ENCODE data around the gene NPAS3.

NPAS3 gene

GRCh38 chr14:33584697-33585096 lies 646.0 kb downstream of the NPAS3 start:
- H3K27ac ChIP-seq (ENCODE audit: extremely low read depth, low read depth, low read length) = no peak overlapping the region
- H3K4me3 ChIP-seq (ENCODE audit: low read depth, low read length) = no peak overlapping the region
- ChIA-PET CTCF (no interaction called here), POLR2A (no interaction called here)
- no peaks in the 10 kb centered on the region for H3K36me3 ChIP-seq (ENCODE audit: control insufficient read depth in 2 of 2, insufficient read depth in 1 of 2, low read length in 2 of 2)
- TF ChIP-seq ZNF513 (tag by site-specific recombination; IDR thresholded peaks at IDR 0.05) (no peak), ZNF335 (tag by site-specific recombination; conservative IDR thresholded peaks at IDR 0.05) (no peak), FEZF1 (tag by site-specific recombination; IDR thresholded peaks at IDR 0.05) (no peak), HOXD13 (CRISPR knock-in tag; IDR thresholded peaks at IDR 0.05; ENCODE audit: borderline replicate concordance) (no peak), ZSCAN23 (tag by site-specific recombination; IDR thresholded peaks at IDR 0.05) (no peak)
- H3K9me3 ChIP-seq (ENCODE audit: control insufficient read depth, insufficient read depth, low read depth, low read length) = no peaks in the 10 kb centered on the region
- 0 out of 2 replicates have a peak, but pooled peaks cover 3% of the 10 kb centered on the region for H3K4me1 ChIP-seq (ENCODE audit: control insufficient read depth, insufficient read depth, low read length)

GRCh38 chr14:33586806-33587205 lies 648.1 kb downstream of the NPAS3 start:
- H3K36me3 ChIP-seq (ENCODE audit: control insufficient read depth in 2 of 2, insufficient read depth in 1 of 2, low read length in 2 of 2) = no peaks in the 10 kb centered on the region
- H3K4me3 ChIP-seq (ENCODE audit: low read depth, low read length) = no peak overlapping the region
- TF ChIP-seq ZNF157 (tag by site-specific recombination; IDR thresholded peaks at IDR 0.05) = no peak
- no peak for TF ChIP-seq ZNF645 (tag by site-specific recombination; IDR thresholded peaks at IDR 0.05)
- TF ChIP-seq ATF2 (tag by site-specific recombination; IDR thresholded peaks at IDR 0.05; ENCODE audit: low read depth) = no peak
- TF ChIP-seq ZNF658 (tag by site-specific recombination; IDR thresholded peaks at IDR 0.05) = no peak
- TF ChIP-seq ZNF211 (tag by site-specific recombination; IDR thresholded peaks at IDR 0.05; ENCODE audit: low read depth) = no peak
- no peak for TF ChIP-seq ZNF354C (tag by site-specific recombination; IDR thresholded peaks at IDR 0.05; ENCODE audit: borderline replicate concordance, low read depth)
- TF ChIP-seq ZNF596 (tag by site-specific recombination; IDR thresholded peaks at IDR 0.05) = no peak
- no peak for TF ChIP-seq ZNF423 (tag by site-specific recombination; IDR thresholded peaks at IDR 0.05)
- TF ChIP-seq PATZ1 (tag by site-specific recombination; IDR thresholded peaks at IDR 0.05) = no peak
- TF ChIP-seq ZNF510 (tag by site-specific recombination; IDR thresholded peaks at IDR 0.05; ENCODE audit: insufficient replicate concordance) = no peak
- TF ChIP-seq ZBTB26 (tag by site-specific recombination; optimal IDR thresholded peaks at IDR 0.05) = no peak
- TF ChIP-seq ZNF548 (tag by site-specific recombination; IDR thresholded peaks at IDR 0.05) = no peak
- TF ChIP-seq ZFHX2 (tag by site-specific recombination; conservative IDR thresholded peaks at IDR 0.05) = no peak
- TF ChIP-seq ZNF830 (tag by site-specific recombination; IDR thresholded peaks at IDR 0.05; ENCODE audit: low read depth) = no peak
- H3K27ac ChIP-seq (ENCODE audit: extremely low read depth, low read depth, low read length) = no peak overlapping the region
- ChIA-PET CTCF (no interaction called here), POLR2A (no interaction called here)
- 0 out of 2 replicates have a peak, but pooled peaks cover 3% of the 10 kb centered on the region for H3K4me1 ChIP-seq (ENCODE audit: control insufficient read depth, insufficient read depth, low read length)
- no peaks in the 10 kb centered on the region for H3K9me3 ChIP-seq (ENCODE audit: control insufficient read depth, insufficient read depth, low read depth, low read length)
